Coronary artery (tissue), 2 donors: ENCODE data around the gene ZDHHC16.

ENCODE experiments used
- DNase-seq: peaks from one replicate; pipeline ENCODE4 v3.0.0-alpha.2; 2017; ENCODE audit warnings: low spot score
- H3K27ac ChIP-seq, 2 donors: fragments of 200-600 bp; sonication (generic); one replicate each; pipeline ENCODE4 v1.5.1; 2016 to 2019
- H3K4me3 ChIP-seq: fragments of 200-600 bp; sonication (generic); 2 replicates; pipeline ENCODE4 v1.5.1; 2016; ENCODE audit warnings: mild to moderate bottlenecking, moderate library complexity
- TF ChIP-seq, protein P1 (sequence below): fragments of 200-600 bp; sonication (generic); IDR thresholded peaks from one replicate; pipeline ENCODE4 v1.5.1; 2019; ENCODE audit warnings: antibody characterized with exemption

The ZDHHC16 gene

GRCh38 chr10:97485647-97486281 is 39.8 kb downstream of the ZDHHC16 start:
- no peak overlapping the region for H3K4me3 ChIP-seq
- no peak overlapping the region for H3K27ac ChIP-seq
- TF ChIP-seq, protein P1, sequence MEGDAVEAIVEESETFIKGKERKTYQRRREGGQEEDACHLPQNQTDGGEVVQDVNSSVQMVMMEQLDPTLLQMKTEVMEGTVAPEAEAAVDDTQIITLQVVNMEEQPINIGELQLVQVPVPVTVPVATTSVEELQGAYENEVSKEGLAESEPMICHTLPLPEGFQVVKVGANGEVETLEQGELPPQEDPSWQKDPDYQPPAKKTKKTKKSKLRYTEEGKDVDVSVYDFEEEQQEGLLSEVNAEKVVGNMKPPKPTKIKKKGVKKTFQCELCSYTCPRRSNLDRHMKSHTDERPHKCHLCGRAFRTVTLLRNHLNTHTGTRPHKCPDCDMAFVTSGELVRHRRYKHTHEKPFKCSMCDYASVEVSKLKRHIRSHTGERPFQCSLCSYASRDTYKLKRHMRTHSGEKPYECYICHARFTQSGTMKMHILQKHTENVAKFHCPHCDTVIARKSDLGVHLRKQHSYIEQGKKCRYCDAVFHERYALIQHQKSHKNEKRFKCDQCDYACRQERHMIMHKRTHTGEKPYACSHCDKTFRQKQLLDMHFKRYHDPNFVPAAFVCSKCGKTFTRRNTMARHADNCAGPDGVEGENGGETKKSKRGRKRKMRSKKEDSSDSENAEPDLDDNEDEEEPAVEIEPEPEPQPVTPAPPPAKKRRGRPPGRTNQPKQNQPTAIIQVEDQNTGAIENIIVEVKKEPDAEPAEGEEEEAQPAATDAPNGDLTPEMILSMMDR, result no peak
- DNase-seq, result no peak

DNA sequence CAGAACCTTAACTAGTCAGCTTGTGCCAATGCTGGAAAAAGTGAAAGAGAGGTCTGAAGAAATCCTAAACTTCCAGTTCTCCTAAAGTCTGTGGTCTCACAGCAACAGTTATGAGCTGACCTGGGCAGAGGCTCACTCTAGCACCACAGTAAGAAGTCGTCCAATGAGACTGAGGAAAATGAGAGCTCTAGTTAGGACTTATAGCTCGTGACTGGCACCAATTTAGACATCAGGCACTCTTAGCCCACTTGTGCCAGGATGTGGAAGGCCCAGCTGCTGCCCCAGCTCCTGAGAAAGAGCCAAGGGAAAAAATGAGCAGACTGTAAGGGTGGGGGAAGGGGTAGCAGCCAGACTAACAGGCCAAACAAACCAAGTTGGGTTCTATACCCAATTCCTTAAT is 44.6 kb downstream of the ZDHHC16 start:
- no peak for DNase-seq
- no peak overlapping the region for H3K4me3 ChIP-seq
- TF ChIP-seq, protein P1, result no peak

DNA sequence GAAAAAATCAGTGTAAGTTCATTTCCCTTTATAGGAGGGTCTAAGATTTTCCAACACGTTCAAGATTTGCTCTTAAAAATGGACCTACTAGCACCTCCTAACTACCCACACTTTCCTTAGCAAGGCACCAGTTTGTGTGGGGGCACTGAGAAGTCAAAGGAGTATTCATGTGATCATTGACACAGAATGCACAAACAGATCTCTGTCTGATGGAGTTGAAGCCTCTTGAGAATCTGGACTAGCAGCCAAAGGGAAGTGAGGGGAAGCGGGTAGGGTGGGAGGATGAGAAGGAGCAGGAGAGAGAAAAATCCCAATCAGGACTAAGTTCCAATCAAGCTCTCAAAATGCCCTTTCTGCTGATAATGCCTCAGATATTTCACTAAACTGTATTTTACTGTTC is 48.2 kb downstream of the ZDHHC16 start:
- TF ChIP-seq, protein P1, result no peak
- no peak overlapping the region for H3K4me3 ChIP-seq
- no peak for DNase-seq
- peak overlapping the region in 1 of 2 donors; percentile 12 for H3K27ac ChIP-seq

More for the DNA sequence above, 44.6 kb downstream of the ZDHHC16 start:
- peak overlapping the region; percentile 58 to 59 for H3K27ac ChIP-seq

GRCh38 chr10:97494863-97495506 is 49.0 kb downstream of the ZDHHC16 start:
- peak overlapping the region; percentile 12 to 24 for H3K27ac ChIP-seq
- no peak for DNase-seq
- TF ChIP-seq, protein P1, result no peak
- H3K4me3 ChIP-seq, result no peak overlapping the region

GRCh38 chr10:97497572-97498075 is 51.6 kb downstream of the ZDHHC16 start:
- TF ChIP-seq, protein P1, result no peak
- Histone ChIP-seq H3K4me3 (peak overlapping the region; percentile 85), H3K27ac (peak overlapping the region; percentile 66 to 95)
- DNase-seq, result peak; percentile 85

DNA sequence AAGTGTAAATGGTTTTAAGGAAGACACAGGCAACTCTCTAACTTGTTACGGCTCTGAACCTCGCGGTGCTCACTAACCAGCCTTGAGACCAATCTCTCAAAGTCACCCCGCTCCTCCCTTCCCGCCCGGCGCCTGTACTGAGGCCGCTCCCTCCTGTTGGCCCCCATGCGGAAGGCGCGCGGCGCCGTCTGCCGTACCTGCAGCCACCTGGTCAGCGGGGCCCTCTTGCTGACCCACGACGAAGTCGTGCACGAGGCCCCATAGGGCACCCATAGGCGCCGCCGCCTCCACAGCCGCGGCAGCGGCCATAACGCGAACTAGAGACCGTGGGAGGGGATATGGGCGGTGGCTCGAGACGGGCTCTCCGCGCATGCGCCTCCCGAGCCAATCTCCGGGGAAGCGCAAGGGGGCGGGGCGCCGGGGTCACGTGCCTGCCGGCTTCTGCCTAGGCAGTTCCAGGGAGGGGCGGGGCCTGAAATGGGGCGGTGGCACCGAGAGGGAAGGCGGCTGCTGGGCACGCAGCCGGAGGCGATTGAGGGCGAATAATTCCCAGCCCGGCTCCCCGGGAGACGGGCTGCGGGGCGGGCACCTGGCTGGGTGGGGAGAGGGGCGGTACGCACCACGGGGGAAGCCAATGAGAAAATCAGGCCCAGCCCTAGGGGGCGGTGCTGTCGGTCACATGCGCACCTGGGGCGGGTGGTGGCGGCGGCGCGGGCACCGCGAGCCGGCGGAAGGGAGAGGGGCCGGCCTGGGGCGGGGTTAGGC is 52.3 kb downstream of the ZDHHC16 start, which contains the start of gene MMS19:
Gene MMS19 (minus strand): TSS at position 347 of the 765 bp plus-strand sequence. CDS start 38 bp downstream, at position 309.
- peak within 1 kb of the TSS; percentile 66 to 95 for H3K27ac ChIP-seq
- H3K4me3 ChIP-seq, result peak within 1 kb of the TSS; percentile 85
- peak; percentile 100 for DNase-seq
- TF ChIP-seq, protein P1, result no peak
